ENCODE results near the gene PRSS3. TPM values are rescaled to one million over a fixed set of nuclear protein-coding genes. Genes with fewer than 3 reads are reported as not detected.
"Not testable (repeated sequence)": the region's sequence is repeated elsewhere in the genome, so short reads cannot be mapped to it uniquely, and the experiment has no call there.

Gene PRSS3
- total RNA-seq, 6 experiments from 2014 or later = 18.9 to 40.4 (median 23.8) TPM

DNA sequence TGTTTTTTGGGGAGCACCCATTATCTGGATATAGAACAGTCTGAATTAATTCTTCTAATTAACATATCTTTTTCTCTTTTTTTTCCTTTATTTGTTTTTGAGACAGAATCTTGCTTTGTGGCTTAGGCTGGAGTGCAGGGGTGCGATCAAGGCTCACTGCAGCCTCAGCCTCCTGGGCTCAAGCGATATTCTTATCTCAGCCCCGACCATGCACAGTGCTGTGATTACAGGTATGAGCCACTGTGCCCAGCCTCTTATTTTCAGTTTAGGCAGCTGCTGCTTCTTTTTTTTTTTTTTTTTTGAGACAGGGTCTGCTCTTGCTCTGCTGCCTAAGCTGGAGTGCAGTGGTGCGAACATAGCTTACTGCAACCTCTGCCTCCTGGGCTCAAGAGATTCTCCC lies 41.8 kb downstream of the PRSS3 start:
- H3K4me1 Mint-ChIP-seq (ENCODE audit: low read depth) = peaks cover 41% of the 10 kb centered on the region
- no peak overlapping the region for H3K4me3 Mint-ChIP-seq
- DNase-seq = no peak
- peak overlapping the region; percentile 42; the same call in 1 of the 2 replicates for H3K27ac Mint-ChIP-seq
- TF ChIP-seq, protein P1, sequence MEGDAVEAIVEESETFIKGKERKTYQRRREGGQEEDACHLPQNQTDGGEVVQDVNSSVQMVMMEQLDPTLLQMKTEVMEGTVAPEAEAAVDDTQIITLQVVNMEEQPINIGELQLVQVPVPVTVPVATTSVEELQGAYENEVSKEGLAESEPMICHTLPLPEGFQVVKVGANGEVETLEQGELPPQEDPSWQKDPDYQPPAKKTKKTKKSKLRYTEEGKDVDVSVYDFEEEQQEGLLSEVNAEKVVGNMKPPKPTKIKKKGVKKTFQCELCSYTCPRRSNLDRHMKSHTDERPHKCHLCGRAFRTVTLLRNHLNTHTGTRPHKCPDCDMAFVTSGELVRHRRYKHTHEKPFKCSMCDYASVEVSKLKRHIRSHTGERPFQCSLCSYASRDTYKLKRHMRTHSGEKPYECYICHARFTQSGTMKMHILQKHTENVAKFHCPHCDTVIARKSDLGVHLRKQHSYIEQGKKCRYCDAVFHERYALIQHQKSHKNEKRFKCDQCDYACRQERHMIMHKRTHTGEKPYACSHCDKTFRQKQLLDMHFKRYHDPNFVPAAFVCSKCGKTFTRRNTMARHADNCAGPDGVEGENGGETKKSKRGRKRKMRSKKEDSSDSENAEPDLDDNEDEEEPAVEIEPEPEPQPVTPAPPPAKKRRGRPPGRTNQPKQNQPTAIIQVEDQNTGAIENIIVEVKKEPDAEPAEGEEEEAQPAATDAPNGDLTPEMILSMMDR (IDR thresholded peaks at IDR 0.05) = no peak
- no peaks in the 10 kb centered on the region for H3K36me3 Mint-ChIP-seq (ENCODE audit: low read depth)
- no peaks in the 10 kb centered on the region for H3K9me3 Mint-ChIP-seq
- H3K27me3 Mint-ChIP-seq (ENCODE audit: insufficient read depth) = no peaks in the 10 kb centered on the region

DNA sequence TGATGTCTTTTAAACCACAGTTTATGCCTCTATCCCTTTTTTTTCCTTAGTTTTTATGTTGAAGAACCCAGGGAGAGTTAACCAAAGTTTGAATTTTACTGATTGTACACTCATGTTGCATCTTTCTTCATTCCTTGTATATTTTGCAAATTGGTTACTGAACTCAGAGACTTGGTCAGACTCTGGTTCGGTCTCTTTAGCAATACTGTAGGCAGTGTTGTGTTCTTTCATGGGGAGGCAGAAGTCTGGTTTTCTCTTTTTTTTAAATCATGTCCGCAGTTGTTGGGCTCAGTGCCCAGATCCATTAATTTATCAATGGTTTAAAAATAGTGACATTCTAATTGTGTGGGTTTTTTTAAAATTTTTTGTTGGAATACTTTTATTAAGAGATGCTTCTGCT lies 45.0 kb downstream of the PRSS3 start:
- H3K27me3 Mint-ChIP-seq (ENCODE audit: insufficient read depth) = no peaks in the 10 kb centered on the region; the same call in 1 of the 2 replicates
- DNase-seq = no peak
- TF ChIP-seq, protein P1 (IDR thresholded peaks at IDR 0.05) = no peak
- H3K9me3 Mint-ChIP-seq = no peaks in the 10 kb centered on the region
- H3K4me3 Mint-ChIP-seq = no peak overlapping the region
- H3K27ac Mint-ChIP-seq = no peak overlapping the region
- no peaks in the 10 kb centered on the region for H3K36me3 Mint-ChIP-seq (ENCODE audit: low read depth)
- peaks cover 40% of the 10 kb centered on the region for H3K4me1 Mint-ChIP-seq (ENCODE audit: low read depth)

DNA sequence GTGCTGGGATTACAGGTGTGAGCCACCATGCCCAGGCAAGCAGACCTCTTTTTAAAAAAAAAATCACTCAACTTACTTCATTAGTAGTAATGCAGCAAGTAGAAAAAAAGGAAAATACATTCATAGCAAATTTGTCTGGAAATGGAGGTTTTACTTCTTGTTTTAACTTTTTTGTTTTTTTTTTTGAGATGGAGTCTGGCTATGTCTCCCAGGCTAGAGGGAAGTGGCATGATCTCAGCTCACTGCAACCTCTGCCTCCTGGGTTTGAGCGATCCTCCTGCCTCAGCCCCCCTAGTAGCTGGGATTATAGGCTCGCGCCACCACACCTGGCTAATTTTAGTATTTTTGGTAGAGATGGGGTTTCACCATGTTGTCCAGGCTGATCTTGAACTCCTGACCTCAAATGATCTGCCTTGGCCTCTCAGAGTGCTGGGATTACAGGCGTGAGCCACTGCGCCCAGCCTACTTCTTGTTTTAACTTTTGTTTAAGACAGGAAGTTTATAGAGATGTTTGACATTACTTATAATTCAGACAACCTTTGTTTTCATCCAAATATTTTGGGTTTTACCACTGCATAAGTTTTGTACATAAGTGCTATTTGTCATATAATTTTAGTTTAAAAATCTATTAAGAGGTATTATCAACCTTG lies 48.1 kb downstream of the PRSS3 start:
- no peak overlapping the region for H3K4me3 Mint-ChIP-seq
- H3K4me1 Mint-ChIP-seq (ENCODE audit: low read depth) = peaks cover 35% of the 10 kb centered on the region
- H3K36me3 Mint-ChIP-seq (ENCODE audit: low read depth) = peaks cover 5% of the 10 kb centered on the region; the same call in 1 of the 2 replicates
- H3K9me3 Mint-ChIP-seq = no peaks in the 10 kb centered on the region
- no peaks in the 10 kb centered on the region; the same call in 1 of the 2 replicates for H3K27me3 Mint-ChIP-seq (ENCODE audit: insufficient read depth)
- TF ChIP-seq, protein P1 (IDR thresholded peaks at IDR 0.05) = no peak
- no peak for DNase-seq
- no peak overlapping the region for H3K27ac Mint-ChIP-seq

DNA sequence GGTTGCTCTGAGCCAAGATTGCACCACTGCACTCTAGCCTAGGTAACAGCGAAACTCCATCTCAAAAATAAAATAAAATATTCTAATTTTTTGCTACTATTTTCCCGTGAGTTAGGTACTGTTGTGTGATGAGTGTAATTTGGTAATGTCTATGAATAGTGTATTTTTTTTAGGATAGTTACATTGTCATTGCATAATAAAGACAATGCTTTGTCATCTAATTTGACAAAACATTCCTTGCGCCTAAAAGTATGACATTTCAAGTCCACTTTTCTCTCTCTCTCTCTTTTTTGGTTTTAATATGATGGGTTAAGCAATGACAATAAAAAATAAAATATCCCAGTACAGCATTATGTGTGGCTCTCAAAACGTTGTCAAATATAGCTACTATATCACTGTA lies 50.9 kb downstream of the PRSS3 start:
- H3K36me3 Mint-ChIP-seq (ENCODE audit: low read depth) = peaks cover 5% of the 10 kb centered on the region; the same call in 1 of the 2 replicates
- H3K9me3 Mint-ChIP-seq = no peaks in the 10 kb centered on the region
- no peak overlapping the region for H3K27ac Mint-ChIP-seq
- no peaks in the 10 kb centered on the region; the same call in 1 of the 2 replicates for H3K27me3 Mint-ChIP-seq (ENCODE audit: insufficient read depth)
- no peak overlapping the region for H3K4me3 Mint-ChIP-seq
- DNase-seq = no peak
- peaks cover 40% of the 10 kb centered on the region for H3K4me1 Mint-ChIP-seq (ENCODE audit: low read depth)
- TF ChIP-seq, protein P1 (IDR thresholded peaks at IDR 0.05) = no peak

DNA sequence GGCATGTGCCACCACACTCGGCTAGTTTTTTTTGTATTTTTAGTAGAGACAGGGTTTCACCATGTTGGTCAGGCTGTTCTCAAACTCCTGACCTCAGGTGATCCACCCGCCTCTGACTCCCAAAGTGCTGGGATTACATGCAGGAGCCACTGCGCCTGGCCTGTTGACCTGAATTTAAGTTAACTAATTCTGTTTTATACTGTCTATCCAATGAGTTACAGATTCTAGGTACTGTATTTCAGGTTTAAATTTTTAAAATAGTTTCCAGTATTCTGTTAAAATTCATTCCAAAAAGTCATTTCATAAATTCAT lies 52.5 kb downstream of the PRSS3 start:
- H3K4me3 Mint-ChIP-seq; H3K9me3 Mint-ChIP-seq; H3K27ac Mint-ChIP-seq; H3K27me3 Mint-ChIP-seq (ENCODE audit: insufficient read depth); DNase-seq; H3K36me3 Mint-ChIP-seq (ENCODE audit: low read depth): not testable (repeated sequence)
- peaks cover 37% of the 10 kb centered on the region for H3K4me1 Mint-ChIP-seq (ENCODE audit: low read depth)

Other genes starting within 250 kb of the PRSS3 start
- 10 to 100 TPM; 39.7 to 49.3 (median 46.6) TPM for gene UBE2R2, start 21.6 kb downstream of the PRSS3 start, total RNA-seq (2021; fragmentation: NEBNext Ultra II Directional; extraction: Animal tissue kit (Norgen Biotek cat#: 25700))